A549 (cell line): ENCODE measurements around the gene NUMA1.

ENCODE experiments used
- POLR2A ChIP-seq: IDR thresholded peaks from 2 replicates; pipeline ENCODE4 v1.6.1; 2012; ENCODE audit warnings: mild to moderate bottlenecking, low read length
- TF ChIP-seq, protein P1 (sequence below): fragments of >200 bp; sonication (Bioruptor Twin); formaldehyde crosslinking; IDR thresholded peaks from 3 replicates; pipeline ENCODE4 v1.5.1; 2016

DNA sequence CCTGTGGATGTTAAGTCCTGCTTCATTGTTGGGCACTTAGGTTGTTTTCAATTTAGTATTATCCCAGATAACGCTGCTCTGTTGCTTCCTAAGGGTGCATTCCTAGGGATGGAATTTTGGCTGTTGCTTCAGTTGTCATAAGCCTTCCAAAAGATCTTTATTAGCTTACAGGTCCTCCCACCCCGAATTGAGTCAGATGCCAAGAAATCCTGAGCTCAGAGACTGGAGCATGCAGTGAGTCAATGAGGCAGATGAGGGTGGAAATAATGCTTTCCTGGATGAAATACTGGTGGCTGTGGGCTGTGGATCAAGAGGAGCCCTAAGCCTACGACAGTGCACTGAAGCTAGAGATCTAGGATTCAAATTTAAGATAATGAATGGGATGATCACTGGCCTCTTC is 92.3 kb downstream of the NUMA1 start:
- no peak for TF ChIP-seq POLR2A
- TF ChIP-seq, protein P1, sequence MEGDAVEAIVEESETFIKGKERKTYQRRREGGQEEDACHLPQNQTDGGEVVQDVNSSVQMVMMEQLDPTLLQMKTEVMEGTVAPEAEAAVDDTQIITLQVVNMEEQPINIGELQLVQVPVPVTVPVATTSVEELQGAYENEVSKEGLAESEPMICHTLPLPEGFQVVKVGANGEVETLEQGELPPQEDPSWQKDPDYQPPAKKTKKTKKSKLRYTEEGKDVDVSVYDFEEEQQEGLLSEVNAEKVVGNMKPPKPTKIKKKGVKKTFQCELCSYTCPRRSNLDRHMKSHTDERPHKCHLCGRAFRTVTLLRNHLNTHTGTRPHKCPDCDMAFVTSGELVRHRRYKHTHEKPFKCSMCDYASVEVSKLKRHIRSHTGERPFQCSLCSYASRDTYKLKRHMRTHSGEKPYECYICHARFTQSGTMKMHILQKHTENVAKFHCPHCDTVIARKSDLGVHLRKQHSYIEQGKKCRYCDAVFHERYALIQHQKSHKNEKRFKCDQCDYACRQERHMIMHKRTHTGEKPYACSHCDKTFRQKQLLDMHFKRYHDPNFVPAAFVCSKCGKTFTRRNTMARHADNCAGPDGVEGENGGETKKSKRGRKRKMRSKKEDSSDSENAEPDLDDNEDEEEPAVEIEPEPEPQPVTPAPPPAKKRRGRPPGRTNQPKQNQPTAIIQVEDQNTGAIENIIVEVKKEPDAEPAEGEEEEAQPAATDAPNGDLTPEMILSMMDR, result no peak
